Dedifferentiated amniotic fluid mesenchymal stem cell (primary cell): ENCODE measurements around the gene DKKL1.
"Not testable (repeated sequence)": the region's sequence is repeated elsewhere in the genome, so short reads cannot be mapped to it uniquely, and the experiment has no call there.

Source experiments
- DNase-seq: peaks from one replicate; pipeline ENCODE4 v3.0.0-alpha.2; 2016; ENCODE audit errors: extremely low spot score

The DKKL1 gene

GRCh38 chr19:49363268-49364082 lies at the start of gene DKKL1:
DKKL1 (plus strand) TSS chr19:49363877; CDS start chr19:49363999, 122 bp downstream.
- peak; percentile 99 for DNase-seq

- DNase-seq = no peak
Measured at GRCh38 chr19:49315111-49315510, 48.6 kb upstream of the DKKL1 start.

- no peak for DNase-seq
Measured at GRCh38 chr19:49316284-49316683, 47.4 kb upstream of the DKKL1 start.

GRCh38 chr19:49318296-49318695 lies 45.4 kb upstream of the DKKL1 start:
- DNase-seq = no peak

GRCh38 chr19:49324801-49325576 lies 38.7 kb upstream of the DKKL1 start, which contains the start of gene SLC6A16:
SLC6A16 (minus strand) TSS chr19:49325191; CDS start chr19:49311347, 13,844 bp downstream.
- no peak for DNase-seq

- DNase-seq = not testable (repeated sequence)
Measured at GRCh38 chr19:49325756-49326155, 37.9 kb upstream of the DKKL1 start.

- no peak for DNase-seq
Measured at GRCh38 chr19:49326165-49326704, 37.4 kb upstream of the DKKL1 start.

GRCh38 chr19:49327878-49328544 lies 35.7 kb upstream of the DKKL1 start:
- DNase-seq = no peak

GRCh38 chr19:49328741-49329140 lies 34.9 kb upstream of the DKKL1 start:
- no peak for DNase-seq

GRCh38 chr19:49331187-49331586 lies 32.5 kb upstream of the DKKL1 start:
- DNase-seq = not testable (repeated sequence)

GRCh38 chr19:49331616-49332055 lies 32.0 kb upstream of the DKKL1 start:
- DNase-seq = no peak

- DNase-seq = not testable (repeated sequence)
Measured at GRCh38 chr19:49332691-49333417, 30.8 kb upstream of the DKKL1 start.

GRCh38 chr19:49333418-49333805 lies 30.3 kb upstream of the DKKL1 start:
- DNase-seq = no peak

- no peak for DNase-seq
Measured at GRCh38 chr19:49333811-49334288, 29.8 kb upstream of the DKKL1 start.

- no peak for DNase-seq
Measured at GRCh38 chr19:49335071-49335783, 28.4 kb upstream of the DKKL1 start, which contains the start of gene CD37. CD37 (plus strand) TSS chr19:49335406; CDS start chr19:49335541, 135 bp downstream.

- no peak for DNase-seq
Measured at GRCh38 chr19:49335784-49336481, 27.7 kb upstream of the DKKL1 start.

GRCh38 chr19:49336482-49337266 lies 27.0 kb upstream of the DKKL1 start:
- no peak for DNase-seq

- no peak for DNase-seq
Measured at GRCh38 chr19:49337267-49338022, 26.2 kb upstream of the DKKL1 start.
